ENCODE data around the gene MRPS21.

GRCh38 chr1:150281221-150281757, 12.4 kb upstream of the MRPS21 start:
- TF ChIP-seq CTCF (IDR thresholded peaks at IDR 0.05) = peak; percentile 90
- no peak for TF ChIP-seq ZFX (IDR thresholded peaks at IDR 0.05; ENCODE audit: borderline replicate concordance)

All from 22Rv1 (cell line).